GM13977 (cell line): Measurements from ENCODE around the gene KDM1B.
"Not testable (repeated sequence)": the region's sequence is repeated elsewhere in the genome, so short reads cannot be mapped to it uniquely, and the experiment has no call there.

ENCODE experiments used
- DNase-seq: peaks from one replicate; pipeline ENCODE4 v3.0.0; 2012; ENCODE audit warnings: low spot score
- in situ Hi-C: fragments of 300-500 bp; cut with MboI; formaldehyde crosslinking; loops from one replicate; pipeline ENCODE4 v1.12.0; 2022; ENCODE audit warnings: low sequenced_read_pairs, low pct_unique_long_range_greater_than_20kb, mixed read lengths, inconsistent platforms; ENCODE audit not compliant: unreplicated experiment
- TF ChIP-seq, protein P1 (sequence below): IDR thresholded peaks from 2 replicates; pipeline ENCODE4 v1.5.1; 2012; ENCODE audit warnings: mild to moderate bottlenecking, control low read depth; ENCODE audit not compliant: insufficient read depth; ENCODE audit errors: extremely low read depth, missing control alignments

The KDM1B gene

GRCh38 chr6:18148304-18149025, 6.8 kb upstream of the KDM1B start:
- DNase-seq: no peak
- TF ChIP-seq, protein P1, sequence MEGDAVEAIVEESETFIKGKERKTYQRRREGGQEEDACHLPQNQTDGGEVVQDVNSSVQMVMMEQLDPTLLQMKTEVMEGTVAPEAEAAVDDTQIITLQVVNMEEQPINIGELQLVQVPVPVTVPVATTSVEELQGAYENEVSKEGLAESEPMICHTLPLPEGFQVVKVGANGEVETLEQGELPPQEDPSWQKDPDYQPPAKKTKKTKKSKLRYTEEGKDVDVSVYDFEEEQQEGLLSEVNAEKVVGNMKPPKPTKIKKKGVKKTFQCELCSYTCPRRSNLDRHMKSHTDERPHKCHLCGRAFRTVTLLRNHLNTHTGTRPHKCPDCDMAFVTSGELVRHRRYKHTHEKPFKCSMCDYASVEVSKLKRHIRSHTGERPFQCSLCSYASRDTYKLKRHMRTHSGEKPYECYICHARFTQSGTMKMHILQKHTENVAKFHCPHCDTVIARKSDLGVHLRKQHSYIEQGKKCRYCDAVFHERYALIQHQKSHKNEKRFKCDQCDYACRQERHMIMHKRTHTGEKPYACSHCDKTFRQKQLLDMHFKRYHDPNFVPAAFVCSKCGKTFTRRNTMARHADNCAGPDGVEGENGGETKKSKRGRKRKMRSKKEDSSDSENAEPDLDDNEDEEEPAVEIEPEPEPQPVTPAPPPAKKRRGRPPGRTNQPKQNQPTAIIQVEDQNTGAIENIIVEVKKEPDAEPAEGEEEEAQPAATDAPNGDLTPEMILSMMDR: no peak
- in situ Hi-C loops: no loop called here

DNA sequence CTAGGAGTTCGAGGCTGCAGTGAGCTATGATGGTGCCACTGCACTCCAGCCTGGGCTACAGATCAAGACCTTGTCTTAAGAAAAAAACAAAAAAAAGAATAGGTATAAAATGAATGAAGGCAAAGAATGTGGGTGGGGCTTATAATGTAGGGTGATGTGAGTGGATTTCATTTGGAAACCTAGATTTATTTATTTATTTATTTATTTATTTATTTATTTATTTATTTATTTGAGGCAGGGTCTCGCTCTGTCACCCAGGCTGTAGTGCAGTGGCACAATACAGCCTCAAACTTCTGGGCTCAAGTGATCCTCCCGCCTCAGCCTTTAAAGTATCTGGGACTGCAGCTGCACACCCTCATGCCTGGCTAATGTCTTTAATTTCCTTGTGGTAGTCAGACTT, 3.8 kb upstream of the KDM1B start:
- DNase-seq, in situ Hi-C loops: not testable (repeated sequence)

GRCh38 chr6:18151801-18152200, 3.4 kb upstream of the KDM1B start:
- in situ Hi-C loops: no loop called here
- no peak for DNase-seq
- TF ChIP-seq, protein P1: no peak

GRCh38 chr6:18153311-18153703, 1.9 kb upstream of the KDM1B start:
- TF ChIP-seq, protein P1: no peak
- no peak for DNase-seq
- in situ Hi-C loops: no loop called here

GRCh38 chr6:18154507-18155149, 594 bp upstream of the KDM1B start, which contains the start of gene TPMT:
TPMT (minus strand) TSS chr6:18155077; CDS start chr6:18149127, 5,950 bp downstream.
- TF ChIP-seq, protein P1: no peak
- in situ Hi-C loops: no loop called here
- no peak for DNase-seq

GRCh38 chr6:18155864-18156421, 721 bp downstream of the KDM1B start:
- DNase-seq: peak; percentile 63
- in situ Hi-C loops: no loop called here
- TF ChIP-seq, protein P1: peak; percentile 26

DNA sequence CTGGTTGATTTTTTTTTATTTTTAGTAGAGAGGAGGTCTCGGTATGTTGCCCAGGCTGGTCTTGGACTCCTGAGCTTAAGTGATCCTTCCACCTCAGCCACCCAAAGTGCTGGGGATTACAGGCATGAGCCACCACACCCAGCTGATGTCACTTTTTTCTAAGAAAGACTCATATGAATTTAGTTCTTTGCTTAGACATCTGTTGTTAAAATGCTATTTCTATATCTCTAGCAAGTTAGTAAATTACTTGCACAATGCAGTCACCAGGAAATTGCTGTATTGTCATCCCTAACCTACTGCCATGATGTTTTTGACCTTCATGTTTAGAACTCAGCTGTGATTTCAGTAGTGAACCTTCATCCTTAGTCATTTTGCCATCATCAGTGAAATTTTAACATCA, 5.7 kb downstream of the KDM1B start:
- TF ChIP-seq, protein P1: no peak
- in situ Hi-C loops: no loop called here
- no peak for DNase-seq
